ENCODE data around the gene ASF1A. TPM values are rescaled to one million over a fixed set of nuclear protein-coding genes. Genes with fewer than 3 reads are reported as not detected.

Gene ASF1A
- total RNA-seq, 1 experiment from 2014 or later: 34.4 TPM

DNA sequence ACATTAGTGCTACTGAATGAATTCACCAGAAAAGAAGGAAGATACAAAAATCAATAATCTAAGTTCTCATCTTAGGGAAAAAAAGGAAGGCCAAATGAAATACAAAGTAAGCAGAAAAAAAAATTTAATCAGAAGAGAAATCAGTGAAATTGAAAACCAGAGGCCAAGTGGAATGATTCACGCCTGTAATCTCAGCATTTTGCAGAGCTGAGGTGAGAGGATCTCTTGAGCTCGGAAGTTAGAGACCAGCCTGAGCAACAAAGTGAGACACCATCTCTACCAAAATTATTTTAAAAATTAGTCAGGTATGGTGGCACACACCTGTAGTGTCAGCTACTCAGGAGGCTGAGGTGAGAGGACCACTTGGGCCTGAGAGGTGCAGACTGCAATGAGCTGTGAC is 21.2 kb upstream of the ASF1A start:
- no peak overlapping the region for H4K8ac ChIP-seq (replicated peaks; ENCODE audit: insufficient read length, low read depth, low read length)
- no peak overlapping the region for H2AFZ ChIP-seq (ENCODE audit: low read length)
- no peak overlapping the region for H3K4me2 ChIP-seq (ENCODE audit: insufficient read depth, insufficient read length, low read length)
- H2AK5ac ChIP-seq (ENCODE audit: insufficient read length, low read length): no peak overlapping the region
- H3K14ac ChIP-seq (ENCODE audit: insufficient read depth, low read length): no peak overlapping the region
- no peaks in the 10 kb centered on the region for H3K4me1 ChIP-seq (ENCODE audit: insufficient read depth, low read length)
- peaks cover 0 to 3% of the 10 kb centered on the region in 2 experiments; a peak in 3 of 5 replicates for H3K9me3 Mint-ChIP-seq
- H2BK120ac ChIP-seq (ENCODE audit: low read depth, low read length, poor library complexity, severe bottlenecking): no peak overlapping the region
- H3K36me3 Mint-ChIP-seq (ENCODE audit: insufficient read depth in 1 of 3, low read depth in 3 of 3): peaks cover 0 to 2% (median 0%) of the 10 kb centered on the region in 3 experiments; a peak in 2 of 7 replicates
- TF ChIP-seq, protein P1, sequence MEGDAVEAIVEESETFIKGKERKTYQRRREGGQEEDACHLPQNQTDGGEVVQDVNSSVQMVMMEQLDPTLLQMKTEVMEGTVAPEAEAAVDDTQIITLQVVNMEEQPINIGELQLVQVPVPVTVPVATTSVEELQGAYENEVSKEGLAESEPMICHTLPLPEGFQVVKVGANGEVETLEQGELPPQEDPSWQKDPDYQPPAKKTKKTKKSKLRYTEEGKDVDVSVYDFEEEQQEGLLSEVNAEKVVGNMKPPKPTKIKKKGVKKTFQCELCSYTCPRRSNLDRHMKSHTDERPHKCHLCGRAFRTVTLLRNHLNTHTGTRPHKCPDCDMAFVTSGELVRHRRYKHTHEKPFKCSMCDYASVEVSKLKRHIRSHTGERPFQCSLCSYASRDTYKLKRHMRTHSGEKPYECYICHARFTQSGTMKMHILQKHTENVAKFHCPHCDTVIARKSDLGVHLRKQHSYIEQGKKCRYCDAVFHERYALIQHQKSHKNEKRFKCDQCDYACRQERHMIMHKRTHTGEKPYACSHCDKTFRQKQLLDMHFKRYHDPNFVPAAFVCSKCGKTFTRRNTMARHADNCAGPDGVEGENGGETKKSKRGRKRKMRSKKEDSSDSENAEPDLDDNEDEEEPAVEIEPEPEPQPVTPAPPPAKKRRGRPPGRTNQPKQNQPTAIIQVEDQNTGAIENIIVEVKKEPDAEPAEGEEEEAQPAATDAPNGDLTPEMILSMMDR (conservative IDR thresholded peaks at IDR 0.05): no peak
- no peaks in the 10 kb centered on the region for H3K79me2 ChIP-seq (ENCODE audit: insufficient read depth, low read length)
- H3K27me3 ChIP-seq (ENCODE audit: insufficient read depth, low read length): no peaks in the 10 kb centered on the region
- no peak overlapping the region for H2BK5ac ChIP-seq (ENCODE audit: insufficient read length, low read length)
- no peak overlapping the region for H3K56ac ChIP-seq (ENCODE audit: insufficient read length, low read depth, low read length)
- H3K79me1 ChIP-seq (ENCODE audit: insufficient read depth, low read depth, low read length, poor library complexity, severe bottlenecking): no peaks in the 10 kb centered on the region
- no CpG with 5 or more reads among the region's 2 CpGs for WGBS (ENCODE audit: extremely low coverage, insufficient read length, low lambda C conversion rate)
- H3K4me3 Mint-ChIP-seq: no peak overlapping the region
- H3K27ac Mint-ChIP-seq: no peak overlapping the region; a peak in 1 of 7 replicates
- no peak overlapping the region for H3K18ac ChIP-seq (ENCODE audit: insufficient read length, low read depth, low read length)
- no peak overlapping the region for H4K5ac ChIP-seq (ENCODE audit: insufficient read length, low read depth, low read length)
- H3K9me3 ChIP-seq (ENCODE audit: control insufficient read depth, low read depth, low read length): no peaks in the 10 kb centered on the region
- no peak overlapping the region for H2BK20ac ChIP-seq (ENCODE audit: low read depth, low read length, poor library complexity, severe bottlenecking)
- 0 out of 4 replicates have a peak, but pooled peaks cover 0 to 2% of the 10 kb centered on the region in 2 experiments for H3K4me1 Mint-ChIP-seq
- no peak overlapping the region for H3K27ac ChIP-seq (ENCODE audit: insufficient read length, low read depth, low read length)
- no peak overlapping the region for H3K9ac ChIP-seq (ENCODE audit: extremely low read depth, insufficient read length, low read length)
- H3K23ac ChIP-seq (ENCODE audit: insufficient read length, low read depth, low read length): no peak overlapping the region
- DNase-seq: no peak
- no peak overlapping the region for H2BK12ac ChIP-seq (ENCODE audit: insufficient read length, low read depth, low read length)
- no peak overlapping the region for H3K4ac ChIP-seq (ENCODE audit: low read depth, low read length)
- H2BK15ac ChIP-seq (ENCODE audit: low read depth, low read length): no peak overlapping the region
- H3T11ph ChIP-seq (ENCODE audit: low read length): no peak overlapping the region
- no peak overlapping the region for H4K91ac ChIP-seq (ENCODE audit: insufficient read length, low read depth, low read length)
- H3K23me2 ChIP-seq (ENCODE audit: insufficient read length, low read depth, low read length, poor library complexity, severe bottlenecking): no peaks in the 10 kb centered on the region
- no peaks in the 10 kb centered on the region for H3K27me3 Mint-ChIP-seq (ENCODE audit: low read depth)
- no peaks in the 10 kb centered on the region for H4K20me1 ChIP-seq (ENCODE audit: control insufficient read depth, insufficient read depth, insufficient read length)
